ENCODE results near the gene ATXN1. TPM values are rescaled to one million over a fixed set of nuclear protein-coding genes. Genes with fewer than 3 reads are reported as not detected.

Gene ATXN1
- total and polyA plus RNA-seq, 2 experiments from 2014 or later: 4.8 to 9.1 TPM

GRCh38 chr6:16270178-16270794, 491.0 kb downstream of the ATXN1 start:
- TF ChIP-seq POLR2AphosphoS5 (IDR thresholded peaks at IDR 0.05; ENCODE audit: low read depth) (no peak), REST (IDR thresholded peaks at IDR 0.05; ENCODE audit: unreplicated experiment) (no peak), EZH2 (IDR thresholded peaks at IDR 0.05; ENCODE audit: low read depth, unreplicated experiment) (no peak), NANOG (IDR thresholded peaks at IDR 0.05; ENCODE audit: borderline replicate concordance) (no peak), ETS1 (IDR thresholded peaks at IDR 0.05) (no peak), ZNF114 (CRISPR knock-in tag; IDR thresholded peaks at IDR 0.05) (no peak), CREB1 (CRISPR knock-in tag; IDR thresholded peaks at IDR 0.05; ENCODE audit: low read depth) (no peak), ZNF331 (CRISPR knock-in tag; IDR thresholded peaks at IDR 0.05; ENCODE audit: low read depth) (no peak), JUNB (IDR thresholded peaks at IDR 0.05; ENCODE audit: unreplicated experiment) (no peak), STAT1 (IDR thresholded peaks at IDR 0.05; ENCODE audit: unreplicated experiment) (no peak), EZH2phosphoT487 (IDR thresholded peaks at IDR 0.05; ENCODE audit: unreplicated experiment) (no peak)
- TF ChIP-seq, protein P1, sequence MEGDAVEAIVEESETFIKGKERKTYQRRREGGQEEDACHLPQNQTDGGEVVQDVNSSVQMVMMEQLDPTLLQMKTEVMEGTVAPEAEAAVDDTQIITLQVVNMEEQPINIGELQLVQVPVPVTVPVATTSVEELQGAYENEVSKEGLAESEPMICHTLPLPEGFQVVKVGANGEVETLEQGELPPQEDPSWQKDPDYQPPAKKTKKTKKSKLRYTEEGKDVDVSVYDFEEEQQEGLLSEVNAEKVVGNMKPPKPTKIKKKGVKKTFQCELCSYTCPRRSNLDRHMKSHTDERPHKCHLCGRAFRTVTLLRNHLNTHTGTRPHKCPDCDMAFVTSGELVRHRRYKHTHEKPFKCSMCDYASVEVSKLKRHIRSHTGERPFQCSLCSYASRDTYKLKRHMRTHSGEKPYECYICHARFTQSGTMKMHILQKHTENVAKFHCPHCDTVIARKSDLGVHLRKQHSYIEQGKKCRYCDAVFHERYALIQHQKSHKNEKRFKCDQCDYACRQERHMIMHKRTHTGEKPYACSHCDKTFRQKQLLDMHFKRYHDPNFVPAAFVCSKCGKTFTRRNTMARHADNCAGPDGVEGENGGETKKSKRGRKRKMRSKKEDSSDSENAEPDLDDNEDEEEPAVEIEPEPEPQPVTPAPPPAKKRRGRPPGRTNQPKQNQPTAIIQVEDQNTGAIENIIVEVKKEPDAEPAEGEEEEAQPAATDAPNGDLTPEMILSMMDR (conservative IDR thresholded peaks at IDR 0.05; ENCODE audit: low read depth in 2 of 2): no peak
- TF ChIP-seq, protein P2, sequence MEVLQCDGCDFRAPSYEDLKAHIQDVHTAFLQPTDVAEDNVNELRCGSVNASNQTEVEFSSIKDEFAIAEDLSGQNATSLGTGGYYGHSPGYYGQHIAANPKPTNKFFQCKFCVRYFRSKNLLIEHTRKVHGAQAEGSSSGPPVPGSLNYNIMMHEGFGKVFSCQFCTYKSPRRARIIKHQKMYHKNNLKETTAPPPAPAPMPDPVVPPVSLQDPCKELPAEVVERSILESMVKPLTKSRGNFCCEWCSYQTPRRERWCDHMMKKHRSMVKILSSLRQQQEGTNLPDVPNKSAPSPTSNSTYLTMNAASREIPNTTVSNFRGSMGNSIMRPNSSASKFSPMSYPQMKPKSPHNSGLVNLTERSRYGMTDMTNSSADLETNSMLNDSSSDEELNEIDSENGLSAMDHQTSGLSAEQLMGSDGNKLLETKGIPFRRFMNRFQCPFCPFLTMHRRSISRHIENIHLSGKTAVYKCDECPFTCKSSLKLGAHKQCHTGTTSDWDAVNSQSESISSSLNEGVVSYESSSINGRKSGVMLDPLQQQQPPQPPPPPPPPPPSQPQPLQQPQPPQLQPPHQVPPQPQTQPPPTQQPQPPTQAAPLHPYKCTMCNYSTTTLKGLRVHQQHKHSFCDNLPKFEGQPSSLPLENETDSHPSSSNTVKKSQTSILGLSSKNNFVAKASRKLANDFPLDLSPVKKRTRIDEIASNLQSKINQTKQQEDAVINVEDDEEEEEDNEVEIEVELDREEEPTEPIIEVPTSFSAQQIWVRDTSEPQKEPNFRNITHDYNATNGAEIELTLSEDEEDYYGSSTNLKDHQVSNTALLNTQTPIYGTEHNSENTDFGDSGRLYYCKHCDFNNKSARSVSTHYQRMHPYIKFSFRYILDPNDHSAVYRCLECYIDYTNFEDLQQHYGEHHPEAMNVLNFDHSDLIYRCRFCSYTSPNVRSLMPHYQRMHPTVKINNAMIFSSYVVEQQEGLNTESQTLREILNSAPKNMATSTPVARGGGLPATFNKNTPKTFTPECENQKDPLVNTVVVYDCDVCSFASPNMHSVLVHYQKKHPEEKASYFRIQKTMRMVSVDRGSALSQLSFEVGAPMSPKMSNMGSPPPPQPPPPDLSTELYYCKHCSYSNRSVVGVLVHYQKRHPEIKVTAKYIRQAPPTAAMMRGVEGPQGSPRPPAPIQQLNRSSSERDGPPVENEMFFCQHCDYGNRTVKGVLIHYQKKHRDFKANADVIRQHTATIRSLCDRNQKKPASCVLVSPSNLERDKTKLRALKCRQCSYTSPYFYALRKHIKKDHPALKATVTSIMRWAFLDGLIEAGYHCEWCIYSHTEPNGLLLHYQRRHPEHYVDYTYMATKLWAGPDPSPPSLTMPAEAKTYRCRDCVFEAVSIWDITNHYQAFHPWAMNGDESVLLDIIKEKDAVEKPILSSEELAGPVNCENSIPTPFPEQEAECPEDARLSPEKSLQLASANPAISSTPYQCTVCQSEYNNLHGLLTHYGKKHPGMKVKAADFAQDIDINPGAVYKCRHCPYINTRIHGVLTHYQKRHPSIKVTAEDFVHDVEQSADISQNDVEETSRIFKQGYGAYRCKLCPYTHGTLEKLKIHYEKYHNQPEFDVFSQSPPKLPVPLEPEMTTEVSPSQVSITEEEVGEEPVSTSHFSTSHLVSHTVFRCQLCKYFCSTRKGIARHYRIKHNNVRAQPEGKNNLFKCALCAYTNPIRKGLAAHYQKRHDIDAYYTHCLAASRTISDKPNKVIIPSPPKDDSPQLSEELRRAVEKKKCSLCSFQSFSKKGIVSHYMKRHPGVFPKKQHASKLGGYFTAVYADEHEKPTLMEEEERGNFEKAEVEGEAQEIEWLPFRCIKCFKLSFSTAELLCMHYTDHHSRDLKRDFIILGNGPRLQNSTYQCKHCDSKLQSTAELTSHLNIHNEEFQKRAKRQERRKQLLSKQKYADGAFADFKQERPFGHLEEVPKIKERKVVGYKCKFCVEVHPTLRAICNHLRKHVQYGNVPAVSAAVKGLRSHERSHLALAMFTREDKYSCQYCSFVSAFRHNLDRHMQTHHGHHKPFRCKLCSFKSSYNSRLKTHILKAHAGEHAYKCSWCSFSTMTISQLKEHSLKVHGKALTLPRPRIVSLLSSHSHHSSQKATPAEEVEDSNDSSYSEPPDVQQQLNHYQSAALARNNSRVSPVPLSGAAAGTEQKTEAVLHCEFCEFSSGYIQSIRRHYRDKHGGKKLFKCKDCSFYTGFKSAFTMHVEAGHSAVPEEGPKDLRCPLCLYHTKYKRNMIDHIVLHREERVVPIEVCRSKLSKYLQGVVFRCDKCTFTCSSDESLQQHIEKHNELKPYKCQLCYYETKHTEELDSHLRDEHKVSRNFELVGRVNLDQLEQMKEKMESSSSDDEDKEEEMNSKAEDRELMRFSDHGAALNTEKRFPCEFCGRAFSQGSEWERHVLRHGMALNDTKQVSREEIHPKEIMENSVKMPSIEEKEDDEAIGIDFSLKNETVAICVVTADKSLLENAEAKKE (CRISPR knock-in tag; IDR thresholded peaks at IDR 0.05): no peak
- Mint-ChIP-seq H3K4me3 (no peak overlapping the region), H3K9me3 (no peaks in the 10 kb centered on the region), H3K27ac (no peak overlapping the region), H3K27me3 (ENCODE audit: insufficient read depth, low read depth, poor library complexity) (peaks cover 1% of the 10 kb centered on the region), H3K36me3 (ENCODE audit: low read depth) (peaks cover 4% of the 10 kb centered on the region; the same call in 1 of the 3 replicates), H3K4me1 (no peaks in the 10 kb centered on the region)
- Histone ChIP-seq H3K27me3 (ENCODE audit: insufficient read depth) (no peaks in the 10 kb centered on the region), H3K4me3 (no peak overlapping the region), H3K79me2 (replicated peaks; ENCODE audit: insufficient read depth) (no peaks in the 10 kb centered on the region), H3F3A (replicated peaks; ENCODE audit: low read depth) (no peaks in the 10 kb centered on the region), H3K36me3 (ENCODE audit: insufficient read depth) (no peaks in the 10 kb centered on the region), H4K20me1 (replicated peaks; ENCODE audit: insufficient read depth) (no peaks in the 10 kb centered on the region), H2AFZ (no peak overlapping the region), H3K27ac (ENCODE audit: low read depth) (no peak overlapping the region), H3K4me1 (ENCODE audit: insufficient read depth) (no peaks in the 10 kb centered on the region), H3K4me2 (no peak overlapping the region), H3K9me2 (ENCODE audit: insufficient read depth) (0 out of 2 replicates have a peak, but pooled peaks cover 11% of the 10 kb centered on the region)
- ATAC-seq: no peak
- no peak for DNase-seq (ENCODE audit: low spot score)

Measured in GM23338 (cell line).